H9 (cell line): ENCODE data around the gene ADAR. TPM values are rescaled to one million over a fixed set of nuclear protein-coding genes. Genes with fewer than 3 reads are reported as not detected.

Experiments used
- DNase-seq: peaks from one replicate; pipeline ENCODE4 v3.0.0-alpha.2; 2017
- H2AFZ ChIP-seq: one replicate; pipeline ENCODE4 v1.6.1; 2013; ENCODE audit warnings: mild to moderate bottlenecking, low read length, control low read depth, moderate library complexity
- H2AK5ac ChIP-seq: 2 replicates; pipeline ENCODE4 v1.6.1; 2013; ENCODE audit warnings: low read length, control low read depth, mixed read lengths; ENCODE audit not compliant: insufficient read length
- H2BK120ac ChIP-seq: one replicate; pipeline ENCODE4 v1.6.1; 2013; ENCODE audit warnings: low read depth, mild to moderate bottlenecking, low read length, control low read depth, inconsistent platforms; ENCODE audit not compliant: poor library complexity, severe bottlenecking
- H2BK12ac ChIP-seq: 2 replicates; pipeline ENCODE4 v1.6.1; 2013; ENCODE audit warnings: low read length, control low read depth, mixed read lengths, low read depth; ENCODE audit not compliant: insufficient read length
- H2BK15ac ChIP-seq: 2 replicates; pipeline ENCODE4 v1.6.1; 2013; ENCODE audit warnings: low read depth, low read length, control low read depth
- H2BK20ac ChIP-seq: one replicate; pipeline ENCODE4 v1.6.1; 2013; ENCODE audit warnings: low read depth, mild to moderate bottlenecking, low read length, control low read depth, inconsistent platforms; ENCODE audit not compliant: poor library complexity, severe bottlenecking
- H2BK5ac ChIP-seq: 2 replicates; pipeline ENCODE4 v1.6.1; 2013; ENCODE audit warnings: low read length, control low read depth, mixed read lengths; ENCODE audit not compliant: insufficient read length
- H3K14ac ChIP-seq: 2 replicates; pipeline ENCODE4 v1.6.1; 2013; ENCODE audit warnings: low read length, control low read depth; ENCODE audit not compliant: insufficient read depth
- H3K18ac ChIP-seq: 2 replicates; pipeline ENCODE4 v1.6.1; 2013; ENCODE audit warnings: low read depth, mild to moderate bottlenecking, mixed read lengths, low read length, control low read depth; ENCODE audit not compliant: insufficient read length
- H3K23ac ChIP-seq: 2 replicates; pipeline ENCODE4 v1.6.1; 2013; ENCODE audit warnings: low read length, control low read depth, mixed read lengths, low read depth; ENCODE audit not compliant: insufficient read length
- H3K23me2 ChIP-seq: 2 replicates; pipeline ENCODE4 v1.6.1; 2013; ENCODE audit warnings: low read depth, mild to moderate bottlenecking, mixed read lengths, low read length, control low read depth; ENCODE audit not compliant: insufficient read length, poor library complexity, severe bottlenecking
- H3K27ac ChIP-seq: 2 replicates; pipeline ENCODE4 v1.5.1; 2013; ENCODE audit warnings: low read length, control low read depth, mixed read lengths, low read depth; ENCODE audit not compliant: insufficient read length
- H3K27me3 ChIP-seq: 2 replicates; pipeline ENCODE4 v1.6.1; 2013; ENCODE audit warnings: low read length, control low read depth, inconsistent platforms; ENCODE audit not compliant: insufficient read depth
- H3K4ac ChIP-seq: 2 replicates; pipeline ENCODE4 v1.6.1; 2013; ENCODE audit warnings: low read depth, mild to moderate bottlenecking, control low read depth, inconsistent platforms, low read length, moderate library complexity
- H3K4me1 ChIP-seq: 2 replicates; pipeline ENCODE4 v1.6.1; 2013; ENCODE audit warnings: low read length, control low read depth, inconsistent platforms; ENCODE audit not compliant: insufficient read depth
- H3K4me2 ChIP-seq: 2 replicates; pipeline ENCODE4 v1.6.1; 2013; ENCODE audit warnings: low read length, control low read depth, mixed read lengths; ENCODE audit not compliant: insufficient read length, insufficient read depth
- H3K56ac ChIP-seq: 2 replicates; pipeline ENCODE4 v1.6.1; 2013; ENCODE audit warnings: low read depth, mild to moderate bottlenecking, mixed read lengths, low read length, control low read depth; ENCODE audit not compliant: insufficient read length
- H3K79me1 ChIP-seq: 2 replicates; pipeline ENCODE4 v1.6.1; 2013; ENCODE audit warnings: low read depth, mild to moderate bottlenecking, moderate library complexity, low read length, control low read depth, inconsistent platforms; ENCODE audit not compliant: insufficient read depth, poor library complexity, severe bottlenecking
- H3K79me2 ChIP-seq: 2 replicates; pipeline ENCODE4 v1.6.1; 2013; ENCODE audit warnings: low read length, control low read depth, inconsistent platforms; ENCODE audit not compliant: insufficient read depth
- H3K9ac ChIP-seq: 2 replicates; pipeline ENCODE4 v1.6.1; 2013; ENCODE audit warnings: low read length, control low read depth, mixed read lengths; ENCODE audit not compliant: insufficient read length; ENCODE audit errors: extremely low read depth
- H3K9me3 ChIP-seq: one replicate; pipeline ENCODE4 v1.6.1; 2013; ENCODE audit warnings: low read depth, low read length, inconsistent platforms; ENCODE audit not compliant: control insufficient read depth
- H3T11ph ChIP-seq: one replicate; pipeline ENCODE4 v1.6.1; 2013; ENCODE audit warnings: mild to moderate bottlenecking, low read length, control low read depth, inconsistent platforms
- H4K20me1 ChIP-seq: one replicate; pipeline ENCODE4 v1.6.1; 2013; ENCODE audit not compliant: control insufficient read depth, insufficient read length, insufficient read depth
- H4K5ac ChIP-seq: 2 replicates; pipeline ENCODE4 v1.6.1; 2013; ENCODE audit warnings: low read depth, mild to moderate bottlenecking, mixed read lengths, low read length, control low read depth; ENCODE audit not compliant: insufficient read length
- H4K8ac ChIP-seq: replicated peaks from 2 replicates; pipeline ENCODE4 v1.6.1; 2013; ENCODE audit warnings: low read length, control low read depth, mixed read lengths, low read depth; ENCODE audit not compliant: insufficient read length
- H4K91ac ChIP-seq: 2 replicates; pipeline ENCODE4 v1.6.1; 2013; ENCODE audit warnings: low read depth, mild to moderate bottlenecking, moderate library complexity, mixed read lengths, low read length, control low read depth; ENCODE audit not compliant: insufficient read length
- H3K27ac Mint-ChIP-seq, 3 experiments: 2 replicates in 2 of 3; 3 replicates in 1 of 3; pipeline ENCODE4 v1.8.0; 2020 to 2021; ENCODE audit warnings: mixed read lengths in 3 of 3, mild to moderate bottlenecking in 1 of 3, moderate library complexity in 1 of 3
- H3K27me3 Mint-ChIP-seq: 2 replicates; pipeline ENCODE4 v1.8.0; 2021; ENCODE audit warnings: low read depth, mild to moderate bottlenecking, moderate library complexity, mixed read lengths
- H3K36me3 Mint-ChIP-seq, 3 experiments: 2 replicates in 2 of 3; 3 replicates in 1 of 3; pipeline ENCODE4 v1.8.0; 2020 to 2021; ENCODE audit warnings: low read depth in 3 of 3, mixed read lengths in 3 of 3; ENCODE audit not compliant: insufficient read depth in 1 of 3
- H3K4me1 Mint-ChIP-seq, 2 experiments: 2 replicates each; pipeline ENCODE4 v1.8.0; 2020; ENCODE audit warnings: mixed read lengths in 2 of 2
- H3K4me3 Mint-ChIP-seq, 2 experiments: 2 replicates in 1 of 2; 3 replicates in 1 of 2; pipeline ENCODE4 v1.8.0; 2020 to 2021; ENCODE audit warnings: mild to moderate bottlenecking in 2 of 2, mixed read lengths in 2 of 2, moderate library complexity in 1 of 2
- H3K9me3 Mint-ChIP-seq, 2 experiments: 2 replicates in 1 of 2; 3 replicates in 1 of 2; pipeline ENCODE4 v1.8.0; 2020; ENCODE audit warnings: mild to moderate bottlenecking in 2 of 2, mixed read lengths in 2 of 2, moderate library complexity in 1 of 2
- WGBS: extraction: QIAGEN DNeasy Blood & Tissue Kit; methylation state at CpG from one replicate; pipeline ENCODE4 v1.1.7; 2013; ENCODE audit warnings: missing lambda C conversion rate, low lambda C conversion rate, mixed read lengths; ENCODE audit not compliant: insufficient read length; ENCODE audit errors: extremely low coverage; 5-methylcytosine and 5-hydroxymethylcytosine counted together
- total RNA-seq: library from RNA; stranded (reverse); gene quantifications from 2 replicates; pipeline ENCODE4 v1.2.1, GENCODE V29; 2021
- TF ChIP-seq, protein P1 (sequence below): fragments of 200-600 bp; sonication (generic); conservative IDR thresholded peaks from 3 replicates; pipeline ENCODE4 v1.8.0; 2021; ENCODE audit warnings: antibody characterized with exemption, mild to moderate bottlenecking

The ADAR gene
- total RNA-seq, 1 experiment from 2014 or later: 236 TPM

DNA sequence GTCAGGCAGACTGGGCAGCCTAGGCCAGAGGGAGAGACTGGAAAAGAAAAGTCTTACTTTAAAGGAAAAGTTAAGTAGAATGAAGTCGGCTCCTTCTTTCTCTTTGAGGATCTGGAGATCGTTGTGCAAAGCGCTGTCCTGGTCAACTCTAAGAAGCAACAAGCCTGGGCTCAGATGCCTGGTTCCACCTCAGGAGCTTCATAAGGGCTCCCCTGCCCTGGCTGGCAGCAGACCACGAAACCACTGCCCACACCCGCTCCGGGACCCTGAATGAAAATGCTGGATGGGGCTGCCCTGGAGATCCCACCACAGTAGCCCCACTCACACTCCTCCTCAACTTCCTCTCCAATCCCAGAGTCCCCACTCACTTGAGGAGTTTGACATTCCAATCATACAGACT, 56.0 kb downstream of the ADAR start:
- no peak overlapping the region for H3K27ac ChIP-seq
- H4K8ac ChIP-seq: no peak overlapping the region
- no peak overlapping the region for H3K18ac ChIP-seq
- TF ChIP-seq, protein P1, sequence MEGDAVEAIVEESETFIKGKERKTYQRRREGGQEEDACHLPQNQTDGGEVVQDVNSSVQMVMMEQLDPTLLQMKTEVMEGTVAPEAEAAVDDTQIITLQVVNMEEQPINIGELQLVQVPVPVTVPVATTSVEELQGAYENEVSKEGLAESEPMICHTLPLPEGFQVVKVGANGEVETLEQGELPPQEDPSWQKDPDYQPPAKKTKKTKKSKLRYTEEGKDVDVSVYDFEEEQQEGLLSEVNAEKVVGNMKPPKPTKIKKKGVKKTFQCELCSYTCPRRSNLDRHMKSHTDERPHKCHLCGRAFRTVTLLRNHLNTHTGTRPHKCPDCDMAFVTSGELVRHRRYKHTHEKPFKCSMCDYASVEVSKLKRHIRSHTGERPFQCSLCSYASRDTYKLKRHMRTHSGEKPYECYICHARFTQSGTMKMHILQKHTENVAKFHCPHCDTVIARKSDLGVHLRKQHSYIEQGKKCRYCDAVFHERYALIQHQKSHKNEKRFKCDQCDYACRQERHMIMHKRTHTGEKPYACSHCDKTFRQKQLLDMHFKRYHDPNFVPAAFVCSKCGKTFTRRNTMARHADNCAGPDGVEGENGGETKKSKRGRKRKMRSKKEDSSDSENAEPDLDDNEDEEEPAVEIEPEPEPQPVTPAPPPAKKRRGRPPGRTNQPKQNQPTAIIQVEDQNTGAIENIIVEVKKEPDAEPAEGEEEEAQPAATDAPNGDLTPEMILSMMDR: no peak
- H3K4me3 Mint-ChIP-seq: no peak overlapping the region
- H2AFZ ChIP-seq: no peak overlapping the region
- H3K36me3 Mint-ChIP-seq: peaks cover 52 to 81% (median 75%) of the 10 kb centered on the region in 3 experiments
- H4K91ac ChIP-seq: no peak overlapping the region
- H3K4me1 ChIP-seq: no peaks in the 10 kb centered on the region; the same call in 1 of the 2 replicates
- no peaks in the 10 kb centered on the region for H3K9me3 ChIP-seq
- DNase-seq: no peak
- no peak overlapping the region for H3K14ac ChIP-seq
- H3K27ac Mint-ChIP-seq: no peak overlapping the region
- H3K56ac ChIP-seq: no peak overlapping the region
- no peak overlapping the region for H3K23ac ChIP-seq
- H2BK5ac ChIP-seq: no peak overlapping the region
- no peak overlapping the region for H2BK15ac ChIP-seq
- no peak overlapping the region for H2BK20ac ChIP-seq
- no peak overlapping the region for H3K9ac ChIP-seq
- H3K4ac ChIP-seq: no peak overlapping the region
- no peaks in the 10 kb centered on the region for H3K27me3 ChIP-seq
- H3K27me3 Mint-ChIP-seq: no peaks in the 10 kb centered on the region
- H2AK5ac ChIP-seq: no peak overlapping the region
- no peak overlapping the region for H2BK120ac ChIP-seq
- H3T11ph ChIP-seq: no peak overlapping the region
- H4K5ac ChIP-seq: no peak overlapping the region
- no CpG with 5 or more reads among the region's 6 CpGs for WGBS
- no peak overlapping the region for H2BK12ac ChIP-seq
- peaks cover 10 to 11% of the 10 kb centered on the region in 2 experiments for H3K4me1 Mint-ChIP-seq
- H4K20me1 ChIP-seq: no peaks in the 10 kb centered on the region
- H3K9me3 Mint-ChIP-seq: no peaks in the 10 kb centered on the region
- peaks cover under 1% of the 10 kb centered on the region for H3K79me1 ChIP-seq
- H3K23me2 ChIP-seq: peaks cover 2% of the 10 kb centered on the region
- peaks cover under 1% of the 10 kb centered on the region; the same call in 1 of the 2 replicates for H3K79me2 ChIP-seq
- H3K4me2 ChIP-seq: no peak overlapping the region
